HG02943 (cell line): ENCODE measurements around the gene ACSM6.

Experiments
- ATAC-seq: cut with Tn5 transposase; IDR thresholded peaks from one replicate; pipeline ENCODE4 v1.9.1; 2021; ENCODE audit warnings: mild to moderate bottlenecking, low read depth, moderate library complexity; ENCODE audit not compliant: unreplicated experiment

The ACSM6 gene

DNA sequence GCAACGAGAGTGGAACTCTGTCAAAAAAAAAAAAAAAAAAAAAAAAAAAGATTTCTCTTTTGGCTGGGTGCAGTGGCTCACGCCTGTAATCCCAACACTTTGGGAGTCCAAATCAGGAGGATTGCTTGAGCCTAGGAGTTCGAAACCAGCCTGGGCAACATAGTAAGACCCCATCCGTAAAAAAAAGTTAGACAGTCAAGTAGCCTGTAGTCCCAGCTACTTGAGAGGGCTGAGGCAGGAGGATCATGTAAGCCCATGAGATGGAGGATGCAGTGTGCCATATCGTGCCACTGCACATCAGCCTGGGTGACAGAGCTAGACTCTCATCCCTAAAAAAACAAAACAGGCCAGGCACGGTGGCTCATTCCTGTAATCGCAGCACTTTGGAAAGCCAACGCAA lies 71.5 kb downstream of the ACSM6 start:
- ATAC-seq = no peak

DNA sequence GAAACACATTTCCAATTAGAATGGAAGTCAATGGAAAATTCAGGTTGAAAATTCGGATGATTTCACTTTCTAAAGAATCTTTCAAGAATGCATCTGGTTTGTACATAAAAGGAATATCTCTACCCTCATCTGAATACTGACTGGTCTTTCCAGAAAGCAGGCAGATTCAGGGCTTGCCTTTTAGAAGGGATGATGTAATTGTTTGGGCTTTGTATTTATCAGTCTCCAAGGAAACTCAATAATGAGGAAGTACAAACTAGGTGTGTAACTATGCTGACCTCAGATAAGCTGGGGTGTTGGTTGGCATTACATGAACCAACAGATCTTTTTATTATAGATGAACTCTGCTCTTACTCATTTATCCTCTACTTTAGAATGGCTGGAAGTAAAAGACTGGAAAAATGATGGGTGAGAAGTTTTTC lies 72.6 kb downstream of the ACSM6 start:
- no peak for ATAC-seq

- ATAC-seq = no peak
Measured at GRCh38 chr10:95267251-95267650, 73.2 kb downstream of the ACSM6 start.

- no peak for ATAC-seq
Measured at GRCh38 chr10:95268438-95268837, 74.4 kb downstream of the ACSM6 start.

DNA sequence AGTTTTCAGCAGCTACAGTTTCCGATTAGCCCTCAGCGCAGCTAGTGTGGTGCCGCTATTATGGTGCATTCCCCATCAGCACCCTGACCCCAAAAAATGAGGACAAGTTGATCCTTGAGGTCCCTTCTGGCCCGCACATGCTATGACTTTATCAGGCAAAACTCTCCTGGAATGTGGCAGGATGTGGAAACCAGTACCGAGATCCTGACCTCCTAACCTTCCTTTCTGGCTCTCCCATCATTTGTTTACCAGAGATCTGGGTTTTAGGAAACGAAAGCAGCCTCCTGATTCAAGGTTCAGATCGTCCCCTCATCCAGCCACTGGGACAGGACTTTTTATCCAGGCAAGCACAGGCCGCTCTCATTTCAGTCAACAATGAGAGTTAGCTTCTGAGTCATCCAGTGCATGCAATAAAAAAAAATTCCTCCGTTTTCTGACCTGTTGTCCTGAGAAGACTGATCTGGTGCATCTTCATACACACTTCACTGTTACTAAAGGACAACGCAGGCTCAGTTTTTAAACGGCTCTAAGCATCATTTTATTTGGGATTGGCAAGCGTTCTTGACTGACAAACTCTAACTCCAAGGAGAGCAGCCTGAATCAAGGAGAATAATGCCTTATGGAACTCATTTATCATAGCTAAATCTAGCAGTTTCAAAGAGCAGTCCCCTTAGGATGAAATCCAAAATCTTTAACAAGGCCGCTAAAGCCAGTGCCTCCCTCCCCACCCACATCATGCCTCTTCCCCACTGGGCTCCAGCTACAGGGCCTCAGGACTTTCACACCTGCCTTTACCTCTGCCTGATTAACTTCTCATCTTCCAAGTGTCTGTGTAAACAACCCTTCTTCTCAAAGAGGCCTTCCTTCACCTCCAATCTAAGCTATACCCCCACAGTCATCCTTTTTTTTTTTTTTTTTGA lies 79.6 kb downstream of the ACSM6 start:
- ATAC-seq = no peak

GRCh38 chr10:95275726-95276366 lies 81.8 kb downstream of the ACSM6 start:
- ATAC-seq = no peak

DNA sequence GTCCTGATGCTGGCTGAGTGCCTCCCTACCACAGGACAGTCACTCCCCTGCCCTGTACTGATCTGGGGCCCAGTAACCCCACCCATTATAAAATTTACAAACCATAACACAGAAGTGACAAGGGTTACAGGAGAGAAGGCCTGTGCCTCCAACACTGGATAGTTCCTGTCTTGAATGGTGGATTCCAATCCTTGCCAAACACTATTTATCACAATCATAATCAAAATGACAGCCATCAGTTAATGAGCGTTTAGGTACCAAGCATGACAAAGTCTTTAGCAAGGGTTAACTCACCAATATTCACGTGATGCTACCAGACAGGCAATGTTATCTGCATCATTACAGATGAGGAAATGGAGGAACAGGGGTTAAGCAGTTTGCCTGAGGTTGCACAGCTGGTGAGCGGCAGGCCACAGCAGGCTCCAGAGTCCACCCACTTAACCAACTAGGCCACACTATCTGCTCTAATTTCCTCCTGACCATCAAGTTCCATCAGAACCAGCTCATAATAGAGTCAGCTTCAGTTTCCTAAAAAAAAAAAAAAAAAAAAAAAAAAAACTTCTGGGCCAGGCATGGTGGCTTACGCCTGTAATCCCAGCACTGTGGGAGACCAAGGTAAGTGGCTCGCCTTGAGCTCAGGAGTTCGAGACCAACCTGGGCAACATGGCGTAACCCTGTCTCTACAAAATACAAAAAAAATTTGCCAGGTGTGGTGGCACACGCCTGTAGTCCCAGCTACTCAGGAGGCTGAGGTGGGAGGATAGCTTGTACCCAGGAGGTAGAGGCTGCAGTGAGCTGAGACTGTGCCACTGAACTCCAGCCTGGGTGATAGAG lies 82.5 kb downstream of the ACSM6 start:
- ATAC-seq = no peak

DNA sequence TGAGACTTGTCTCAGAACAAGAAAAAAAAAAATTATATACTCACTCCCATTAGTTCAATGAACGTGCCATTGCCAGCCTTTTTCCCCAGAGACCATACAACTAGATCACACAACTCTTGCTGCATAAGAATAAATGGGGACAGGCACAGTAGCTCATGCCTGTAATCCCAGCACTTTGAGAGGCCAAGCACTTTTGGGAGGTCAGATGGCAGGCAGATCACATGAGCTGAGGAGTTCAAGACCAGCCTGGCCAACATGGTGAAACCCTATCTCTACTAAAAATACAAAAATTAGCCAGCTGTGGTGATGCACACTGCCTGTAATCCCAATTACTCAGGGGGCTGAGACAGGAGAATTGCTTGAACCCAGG lies 83.1 kb downstream of the ACSM6 start:
- no peak for ATAC-seq

- no peak for ATAC-seq
Measured at GRCh38 chr10:95277614-95278013, 83.6 kb downstream of the ACSM6 start.
